DOHH2 (cell line): ENCODE measurements around the gene TSPAN4.

Experiments used
- EZH2phosphoT487 ChIP-seq: fragments of 200-600 bp; sonication (generic); IDR thresholded peaks from 2 replicates; pipeline ENCODE4 v1.6.1; 2017; ENCODE audit warnings: borderline replicate concordance, mild to moderate bottlenecking, antibody characterized with exemption, low read length, moderate library complexity, mixed read lengths
- TF ChIP-seq, protein P1 (sequence below): fragments of 200-600 bp; sonication (generic); IDR thresholded peaks from one replicate; pipeline ENCODE4 v1.5.1; 2014; ENCODE audit warnings: antibody characterized with exemption, mild to moderate bottlenecking, low read depth, low read length; ENCODE audit not compliant: poor library complexity, severe bottlenecking

DNA sequence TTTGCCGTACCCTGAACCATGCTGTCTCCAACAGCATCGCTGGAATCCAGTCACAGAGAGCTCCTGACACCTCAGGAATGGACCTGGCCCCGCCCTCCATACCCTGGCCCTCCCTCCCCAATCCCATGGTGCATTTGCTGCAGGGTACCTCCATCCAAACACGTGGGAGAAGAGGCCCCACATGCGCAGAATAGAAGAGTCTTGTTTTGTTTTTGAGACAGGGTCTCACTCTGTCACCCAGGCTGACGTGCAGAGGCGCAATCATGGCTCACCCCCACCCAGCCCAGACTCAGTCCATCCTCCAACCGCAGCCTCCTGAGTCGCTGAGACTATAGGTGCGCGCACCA, 26.2 kb upstream of the TSPAN4 start:
- TF ChIP-seq, protein P1, sequence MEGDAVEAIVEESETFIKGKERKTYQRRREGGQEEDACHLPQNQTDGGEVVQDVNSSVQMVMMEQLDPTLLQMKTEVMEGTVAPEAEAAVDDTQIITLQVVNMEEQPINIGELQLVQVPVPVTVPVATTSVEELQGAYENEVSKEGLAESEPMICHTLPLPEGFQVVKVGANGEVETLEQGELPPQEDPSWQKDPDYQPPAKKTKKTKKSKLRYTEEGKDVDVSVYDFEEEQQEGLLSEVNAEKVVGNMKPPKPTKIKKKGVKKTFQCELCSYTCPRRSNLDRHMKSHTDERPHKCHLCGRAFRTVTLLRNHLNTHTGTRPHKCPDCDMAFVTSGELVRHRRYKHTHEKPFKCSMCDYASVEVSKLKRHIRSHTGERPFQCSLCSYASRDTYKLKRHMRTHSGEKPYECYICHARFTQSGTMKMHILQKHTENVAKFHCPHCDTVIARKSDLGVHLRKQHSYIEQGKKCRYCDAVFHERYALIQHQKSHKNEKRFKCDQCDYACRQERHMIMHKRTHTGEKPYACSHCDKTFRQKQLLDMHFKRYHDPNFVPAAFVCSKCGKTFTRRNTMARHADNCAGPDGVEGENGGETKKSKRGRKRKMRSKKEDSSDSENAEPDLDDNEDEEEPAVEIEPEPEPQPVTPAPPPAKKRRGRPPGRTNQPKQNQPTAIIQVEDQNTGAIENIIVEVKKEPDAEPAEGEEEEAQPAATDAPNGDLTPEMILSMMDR: no peak
- TF ChIP-seq EZH2phosphoT487: no peak
